ENCODE measurements around the gene PIP5K1B. TPM values are rescaled to one million over a fixed set of nuclear protein-coding genes. Genes with fewer than 3 reads are reported as not detected.
"Not testable (repeated sequence)": the region's sequence is repeated elsewhere in the genome, so short reads cannot be mapped to it uniquely, and the experiment has no call there.

The PIP5K1B gene
- total RNA-seq, 2 experiments from 2014 or later: 1.9 TPM

GRCh38 chr9:68699625-68700024, 5.4 kb upstream of the PIP5K1B start:
- DNase-seq, H3K4me1 Mint-ChIP-seq, H3K27ac Mint-ChIP-seq, H3K9me3 Mint-ChIP-seq, H3K36me3 Mint-ChIP-seq, H3K4me3 Mint-ChIP-seq: not testable (repeated sequence)
- peaks cover 88% of the 10 kb centered on the region for H3K27me3 Mint-ChIP-seq

GRCh38 chr9:68702493-68702892, 2.5 kb upstream of the PIP5K1B start:
- no peak overlapping the region for H3K4me3 Mint-ChIP-seq
- peaks cover 15% of the 10 kb centered on the region for H3K4me1 Mint-ChIP-seq
- peaks cover 88% of the 10 kb centered on the region for H3K27me3 Mint-ChIP-seq
- DNase-seq: no peak
- H3K36me3 Mint-ChIP-seq: no peaks in the 10 kb centered on the region
- H3K9me3 Mint-ChIP-seq: no peaks in the 10 kb centered on the region
- no peak overlapping the region for H3K27ac Mint-ChIP-seq

GRCh38 chr9:68703672-68704071, 1.4 kb upstream of the PIP5K1B start:
- H3K4me1 Mint-ChIP-seq: peaks cover 15% of the 10 kb centered on the region
- H3K27me3 Mint-ChIP-seq: peaks cover 88% of the 10 kb centered on the region
- no peak overlapping the region for H3K4me3 Mint-ChIP-seq

GRCh38 chr9:68704498-68704813, 584 bp upstream of the PIP5K1B start:
- Mint-ChIP-seq H3K4me1 (peaks cover 15% of the 10 kb centered on the region), H3K9me3 (no peaks in the 10 kb centered on the region), H3K27ac (no peak overlapping the region), H3K4me3 (peak overlapping the region; percentile 60), H3K27me3 (peaks cover 88% of the 10 kb centered on the region), H3K36me3 (no peaks in the 10 kb centered on the region)
- DNase-seq: no peak

More at GRCh38 chr9:68703672-68704071, 1.4 kb upstream of the PIP5K1B start:
- no peaks in the 10 kb centered on the region for H3K9me3 Mint-ChIP-seq
- no peak overlapping the region for H3K27ac Mint-ChIP-seq
- H3K36me3 Mint-ChIP-seq: no peaks in the 10 kb centered on the region
- no peak for DNase-seq

GRCh38 chr9:68705531-68706362, 707 bp downstream of the PIP5K1B start:
- H3K27me3 Mint-ChIP-seq: peaks cover 87% of the 10 kb centered on the region

DNA sequence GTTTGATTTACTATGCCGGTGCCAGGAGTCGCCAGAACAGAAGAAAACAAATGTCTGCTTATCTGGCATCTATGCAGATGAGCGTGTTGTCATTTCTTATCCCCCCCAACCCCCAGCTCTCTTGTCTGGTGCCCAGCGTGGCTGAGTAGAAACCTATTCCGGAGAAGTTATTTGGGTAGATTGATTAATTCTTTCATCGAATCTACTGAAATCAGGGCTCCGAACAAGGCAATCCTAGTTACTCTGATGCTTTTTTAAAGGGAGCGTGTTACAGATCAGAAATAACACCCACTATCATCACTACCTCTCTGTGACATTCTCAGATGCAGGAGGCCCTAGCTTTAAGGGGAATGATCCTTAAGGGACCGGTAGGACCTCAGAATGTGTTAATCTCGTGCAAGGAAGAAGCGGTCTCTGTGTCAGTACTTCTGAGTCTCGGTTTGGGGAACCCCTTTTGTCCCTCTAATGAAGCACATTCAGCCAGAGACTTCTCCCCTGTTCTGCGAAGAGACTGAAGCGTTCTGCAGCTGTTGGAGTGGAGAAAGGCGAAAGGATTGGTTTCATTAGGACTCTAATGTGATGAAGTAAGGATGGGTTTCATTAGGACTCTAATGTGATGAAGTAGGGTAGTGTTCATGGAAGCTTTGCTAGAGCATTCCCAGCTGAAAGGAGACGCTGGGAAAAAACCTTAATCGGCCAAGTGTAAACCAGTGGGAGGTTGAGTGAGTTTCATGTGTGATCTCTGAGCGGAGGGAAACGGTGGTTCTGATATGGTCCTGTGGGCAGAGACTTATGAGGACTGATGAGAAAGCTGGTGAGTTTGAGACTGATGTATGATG, 1.5 kb downstream of the PIP5K1B start:
- no peaks in the 10 kb centered on the region for H3K36me3 Mint-ChIP-seq
- peak overlapping the region; percentile 17 for H3K27ac Mint-ChIP-seq
- H3K4me1 Mint-ChIP-seq: peaks cover 15% of the 10 kb centered on the region
- H3K27me3 Mint-ChIP-seq: peaks cover 81% of the 10 kb centered on the region
- H3K9me3 Mint-ChIP-seq: no peaks in the 10 kb centered on the region
- peak overlapping the region; percentile 86 for H3K4me3 Mint-ChIP-seq
- DNase-seq: no peak

More at GRCh38 chr9:68705531-68706362, 707 bp downstream of the PIP5K1B start:
- Mint-ChIP-seq H3K4me1 (peaks cover 15% of the 10 kb centered on the region), H3K9me3 (no peaks in the 10 kb centered on the region), H3K27ac (peak overlapping the region; percentile 39), H3K4me3 (peak overlapping the region; percentile 86), H3K36me3 (no peaks in the 10 kb centered on the region)
- peak; percentile 3 for DNase-seq

GRCh38 chr9:68707801-68708488, 2.9 kb downstream of the PIP5K1B start:
- Mint-ChIP-seq H3K4me1 (peaks cover 15% of the 10 kb centered on the region), H3K36me3 (no peaks in the 10 kb centered on the region), H3K27ac (no peak overlapping the region), H3K9me3 (no peaks in the 10 kb centered on the region), H3K4me3 (no peak overlapping the region), H3K27me3 (peaks cover 82% of the 10 kb centered on the region)
- DNase-seq: no peak

- Mint-ChIP-seq H3K9me3 (no peaks in the 10 kb centered on the region), H3K36me3 (no peaks in the 10 kb centered on the region), H3K4me1 (peaks cover 15% of the 10 kb centered on the region), H3K27me3 (peaks cover 83% of the 10 kb centered on the region), H3K27ac (no peak overlapping the region), H3K4me3 (no peak overlapping the region)
- no peak for DNase-seq
These were observed 3.5 kb downstream of the PIP5K1B start for GRCh38 chr9:68708513-68708912.

- H3K4me1 Mint-ChIP-seq: peaks cover 14% of the 10 kb centered on the region
- peaks cover 78% of the 10 kb centered on the region for H3K27me3 Mint-ChIP-seq
- H3K36me3 Mint-ChIP-seq: no peaks in the 10 kb centered on the region
- no peak overlapping the region for H3K27ac Mint-ChIP-seq
- H3K4me3 Mint-ChIP-seq: no peak overlapping the region
- no peak for DNase-seq
- no peaks in the 10 kb centered on the region for H3K9me3 Mint-ChIP-seq
These were observed 4.5 kb downstream of the PIP5K1B start for GRCh38 chr9:68709291-68710110.

DNA sequence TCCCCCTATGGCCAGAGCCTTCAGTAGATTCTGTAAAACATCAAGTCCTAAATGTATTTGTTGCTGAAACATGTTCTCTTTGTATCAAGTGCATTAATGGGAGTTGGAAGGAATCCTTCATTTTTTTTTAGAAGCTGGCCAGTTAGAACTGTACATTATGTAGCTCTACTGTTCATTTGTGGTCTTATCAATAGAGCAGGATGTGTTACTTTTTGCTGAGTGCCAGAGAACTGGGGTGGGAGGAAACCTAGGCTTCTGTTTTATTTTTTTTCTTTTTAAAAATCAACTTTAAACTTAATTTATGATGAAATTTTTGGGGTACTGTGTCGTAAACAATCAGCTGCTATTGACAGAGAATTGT, 5.1 kb downstream of the PIP5K1B start:
- peaks cover 82% of the 10 kb centered on the region for H3K27me3 Mint-ChIP-seq
- no peak for DNase-seq
- no peaks in the 10 kb centered on the region for H3K36me3 Mint-ChIP-seq
- H3K9me3 Mint-ChIP-seq: no peaks in the 10 kb centered on the region
- H3K4me3 Mint-ChIP-seq: no peak overlapping the region
- peaks cover 12% of the 10 kb centered on the region for H3K4me1 Mint-ChIP-seq
- no peak overlapping the region for H3K27ac Mint-ChIP-seq

DNA sequence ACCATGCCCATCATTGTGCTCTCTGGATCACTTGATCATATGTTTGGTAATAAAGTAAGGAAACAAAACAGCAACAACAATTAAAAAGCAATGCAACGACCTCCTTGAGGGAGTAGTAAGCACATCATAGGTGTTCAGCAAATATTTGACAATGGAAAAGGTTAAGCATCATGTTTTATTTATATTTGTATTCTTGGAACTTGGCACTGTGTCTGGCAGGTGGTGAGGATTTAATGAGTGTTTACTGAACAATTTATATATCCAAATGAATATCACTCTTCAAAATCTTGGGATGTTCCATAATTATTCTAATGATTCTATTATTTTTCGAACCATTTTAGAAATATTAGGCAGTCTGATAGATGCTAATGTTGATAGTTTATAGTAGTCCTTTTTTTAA, 6.2 kb downstream of the PIP5K1B start:
- no peak for DNase-seq
- no peak overlapping the region for H3K4me3 Mint-ChIP-seq
- H3K4me1 Mint-ChIP-seq: peaks cover 10% of the 10 kb centered on the region
- no peaks in the 10 kb centered on the region for H3K36me3 Mint-ChIP-seq
- peaks cover 81% of the 10 kb centered on the region for H3K27me3 Mint-ChIP-seq
- no peaks in the 10 kb centered on the region for H3K9me3 Mint-ChIP-seq
- no peak overlapping the region for H3K27ac Mint-ChIP-seq

DNA sequence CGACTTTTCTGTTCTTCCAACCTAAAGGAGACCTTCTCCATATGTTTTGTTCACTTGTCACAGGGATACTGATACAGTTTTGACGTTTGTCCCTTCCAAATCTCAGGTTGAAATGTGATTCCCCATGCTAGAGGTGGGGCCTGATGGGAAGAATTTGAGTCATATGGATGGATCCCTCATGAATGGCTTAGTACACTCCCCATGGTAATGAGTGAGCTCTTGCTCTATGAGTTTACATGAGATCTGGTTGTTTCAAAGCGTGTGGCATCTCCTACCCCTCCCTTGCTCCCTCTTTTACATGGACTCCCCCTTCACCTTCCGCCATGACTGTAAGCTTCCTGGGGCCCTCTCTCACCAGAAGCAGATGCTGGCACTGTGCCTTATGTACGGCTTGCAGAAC, 6.9 kb downstream of the PIP5K1B start:
- no peaks in the 10 kb centered on the region for H3K36me3 Mint-ChIP-seq
- H3K4me3 Mint-ChIP-seq: no peak overlapping the region
- peaks cover 80% of the 10 kb centered on the region for H3K27me3 Mint-ChIP-seq

DNA sequence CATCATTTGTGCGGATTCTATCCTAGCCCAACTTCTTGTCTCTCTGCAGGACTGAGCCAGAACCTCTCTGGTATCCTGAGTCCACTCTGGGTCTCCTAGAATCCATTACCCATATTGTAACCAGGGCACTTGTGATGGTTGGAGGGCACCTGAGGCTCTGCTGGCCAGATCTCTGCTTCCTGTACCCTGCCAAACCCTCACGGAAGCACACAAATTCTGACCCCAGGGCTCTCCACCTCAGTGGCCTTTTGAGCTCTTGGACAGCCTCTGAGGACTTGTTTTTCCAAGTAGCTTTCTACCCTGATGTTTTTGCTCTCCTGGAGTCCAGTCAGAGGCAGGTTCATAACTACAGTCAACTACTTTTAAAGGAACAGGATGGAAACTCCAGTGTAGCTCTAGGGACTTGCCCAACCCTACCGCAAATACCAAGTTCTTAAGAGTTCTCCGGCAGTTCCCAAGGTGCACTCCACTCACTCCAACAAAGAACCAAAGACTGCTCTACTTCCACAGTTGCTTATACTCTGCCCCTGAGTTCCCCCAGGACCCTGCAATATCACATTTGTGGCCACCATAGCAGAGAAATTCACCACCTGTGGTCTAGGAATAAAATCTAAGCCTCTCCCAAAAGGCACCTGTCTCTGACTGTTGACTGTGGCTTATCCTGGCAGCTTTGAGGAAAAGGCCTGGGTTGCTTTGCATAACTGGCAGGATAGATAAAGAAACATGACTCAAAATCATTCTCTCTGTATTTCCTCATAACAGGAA, 9.6 kb downstream of the PIP5K1B start:
- no peaks in the 10 kb centered on the region for H3K36me3 Mint-ChIP-seq
- H3K9me3 Mint-ChIP-seq: no peaks in the 10 kb centered on the region
- H3K4me1 Mint-ChIP-seq: no peaks in the 10 kb centered on the region
- no peak overlapping the region for H3K27ac Mint-ChIP-seq
- no peak for DNase-seq
- H3K4me3 Mint-ChIP-seq: no peak overlapping the region
- peaks cover 65% of the 10 kb centered on the region for H3K27me3 Mint-ChIP-seq

More for the DNA sequence above, 6.9 kb downstream of the PIP5K1B start:
- H3K4me1 Mint-ChIP-seq: peaks cover 3% of the 10 kb centered on the region
- no peak overlapping the region for H3K27ac Mint-ChIP-seq
- no peak for DNase-seq
- no peaks in the 10 kb centered on the region for H3K9me3 Mint-ChIP-seq

GRCh38 chr9:68715181-68715456, 10.1 kb downstream of the PIP5K1B start:
- H3K36me3 Mint-ChIP-seq: no peaks in the 10 kb centered on the region
- no peak overlapping the region for H3K4me3 Mint-ChIP-seq
- no peaks in the 10 kb centered on the region for H3K4me1 Mint-ChIP-seq

More at GRCh38 chr9:68715181-68715456, 10.1 kb downstream of the PIP5K1B start:
- H3K27ac Mint-ChIP-seq: no peak overlapping the region
- peaks cover 60% of the 10 kb centered on the region for H3K27me3 Mint-ChIP-seq
- no peak for DNase-seq
- H3K9me3 Mint-ChIP-seq: no peaks in the 10 kb centered on the region

All from activated naive CD8-positive, alpha-beta T cell treated with anti-CD3 and anti-CD28 coated beads for 36 hours (primary cell).